Measurements from ENCODE around the gene USP17L21.
"Not testable (repeated sequence)": the region's sequence is repeated elsewhere in the genome, so short reads cannot be mapped to it uniquely, and the experiment has no call there.

GRCh38 chr4:9271719-9272118 is 9.0 kb downstream of the USP17L21 start:
- not testable (repeated sequence) for TF ChIP-seq SNAI2 (CRISPR knock-in tag; IDR thresholded peaks at IDR 0.05); ZFP30 (CRISPR knock-in tag; IDR thresholded peaks at IDR 0.05); ARNTL (CRISPR knock-in tag; IDR thresholded peaks at IDR 0.05; ENCODE audit: borderline replicate concordance, low read depth); PATZ1 (CRISPR knock-in tag; IDR thresholded peaks at IDR 0.05; ENCODE audit: borderline replicate concordance); ESRRG (CRISPR knock-in tag; IDR thresholded peaks at IDR 0.05); PPARA (CRISPR knock-in tag; IDR thresholded peaks at IDR 0.05; ENCODE audit: borderline replicate concordance); ZC3H10 (CRISPR knock-in tag; IDR thresholded peaks at IDR 0.05); ZFP3 (CRISPR knock-in tag; IDR thresholded peaks at IDR 0.05); ZNF565 (CRISPR knock-in tag; conservative IDR thresholded peaks at IDR 0.05; ENCODE audit: low read depth); POU6F1 (CRISPR knock-in tag; IDR thresholded peaks at IDR 0.05; ENCODE audit: borderline replicate concordance, low read depth); CREB5 (CRISPR knock-in tag; IDR thresholded peaks at IDR 0.05; ENCODE audit: low read depth); GLIS3 (CRISPR knock-in tag; IDR thresholded peaks at IDR 0.05)

All from SK-N-SH treated with all-trans-retinoic acid at 6 μM for 48 hours (cell line).